H9 (cell line): Measurements from ENCODE around the gene TRAF3. TPM values are rescaled to one million over a fixed set of nuclear protein-coding genes. Genes with fewer than 3 reads are reported as not detected.

Source experiments
- DNase-seq: peaks from one replicate; pipeline ENCODE4 v3.0.0-alpha.2; 2017
- H2AFZ ChIP-seq: one replicate; pipeline ENCODE4 v1.6.1; 2013; ENCODE audit warnings: mild to moderate bottlenecking, low read length, control low read depth, moderate library complexity
- H2AK5ac ChIP-seq: 2 replicates; pipeline ENCODE4 v1.6.1; 2013; ENCODE audit warnings: low read length, control low read depth, mixed read lengths; ENCODE audit not compliant: insufficient read length
- H2BK120ac ChIP-seq: one replicate; pipeline ENCODE4 v1.6.1; 2013; ENCODE audit warnings: low read depth, mild to moderate bottlenecking, low read length, control low read depth, inconsistent platforms; ENCODE audit not compliant: poor library complexity, severe bottlenecking
- H2BK12ac ChIP-seq: 2 replicates; pipeline ENCODE4 v1.6.1; 2013; ENCODE audit warnings: low read length, control low read depth, mixed read lengths, low read depth; ENCODE audit not compliant: insufficient read length
- H2BK15ac ChIP-seq: 2 replicates; pipeline ENCODE4 v1.6.1; 2013; ENCODE audit warnings: low read depth, low read length, control low read depth
- H2BK20ac ChIP-seq: one replicate; pipeline ENCODE4 v1.6.1; 2013; ENCODE audit warnings: low read depth, mild to moderate bottlenecking, low read length, control low read depth, inconsistent platforms; ENCODE audit not compliant: poor library complexity, severe bottlenecking
- H2BK5ac ChIP-seq: 2 replicates; pipeline ENCODE4 v1.6.1; 2013; ENCODE audit warnings: low read length, control low read depth, mixed read lengths; ENCODE audit not compliant: insufficient read length
- H3K14ac ChIP-seq: 2 replicates; pipeline ENCODE4 v1.6.1; 2013; ENCODE audit warnings: low read length, control low read depth; ENCODE audit not compliant: insufficient read depth
- H3K18ac ChIP-seq: 2 replicates; pipeline ENCODE4 v1.6.1; 2013; ENCODE audit warnings: low read depth, mild to moderate bottlenecking, mixed read lengths, low read length, control low read depth; ENCODE audit not compliant: insufficient read length
- H3K23ac ChIP-seq: 2 replicates; pipeline ENCODE4 v1.6.1; 2013; ENCODE audit warnings: low read length, control low read depth, mixed read lengths, low read depth; ENCODE audit not compliant: insufficient read length
- H3K23me2 ChIP-seq: 2 replicates; pipeline ENCODE4 v1.6.1; 2013; ENCODE audit warnings: low read depth, mild to moderate bottlenecking, mixed read lengths, low read length, control low read depth; ENCODE audit not compliant: insufficient read length, poor library complexity, severe bottlenecking
- H3K27ac ChIP-seq: 2 replicates; pipeline ENCODE4 v1.5.1; 2013; ENCODE audit warnings: low read length, control low read depth, mixed read lengths, low read depth; ENCODE audit not compliant: insufficient read length
- H3K27me3 ChIP-seq: 2 replicates; pipeline ENCODE4 v1.6.1; 2013; ENCODE audit warnings: low read length, control low read depth, inconsistent platforms; ENCODE audit not compliant: insufficient read depth
- H3K4ac ChIP-seq: 2 replicates; pipeline ENCODE4 v1.6.1; 2013; ENCODE audit warnings: low read depth, mild to moderate bottlenecking, control low read depth, inconsistent platforms, low read length, moderate library complexity
- H3K4me1 ChIP-seq: 2 replicates; pipeline ENCODE4 v1.6.1; 2013; ENCODE audit warnings: low read length, control low read depth, inconsistent platforms; ENCODE audit not compliant: insufficient read depth
- H3K4me2 ChIP-seq: 2 replicates; pipeline ENCODE4 v1.6.1; 2013; ENCODE audit warnings: low read length, control low read depth, mixed read lengths; ENCODE audit not compliant: insufficient read length, insufficient read depth
- H3K56ac ChIP-seq: 2 replicates; pipeline ENCODE4 v1.6.1; 2013; ENCODE audit warnings: low read depth, mild to moderate bottlenecking, mixed read lengths, low read length, control low read depth; ENCODE audit not compliant: insufficient read length
- H3K79me1 ChIP-seq: 2 replicates; pipeline ENCODE4 v1.6.1; 2013; ENCODE audit warnings: low read depth, mild to moderate bottlenecking, moderate library complexity, low read length, control low read depth, inconsistent platforms; ENCODE audit not compliant: insufficient read depth, poor library complexity, severe bottlenecking
- H3K79me2 ChIP-seq: 2 replicates; pipeline ENCODE4 v1.6.1; 2013; ENCODE audit warnings: low read length, control low read depth, inconsistent platforms; ENCODE audit not compliant: insufficient read depth
- H3K9ac ChIP-seq: 2 replicates; pipeline ENCODE4 v1.6.1; 2013; ENCODE audit warnings: low read length, control low read depth, mixed read lengths; ENCODE audit not compliant: insufficient read length; ENCODE audit errors: extremely low read depth
- H3K9me3 ChIP-seq: one replicate; pipeline ENCODE4 v1.6.1; 2013; ENCODE audit warnings: low read depth, low read length, inconsistent platforms; ENCODE audit not compliant: control insufficient read depth
- H3T11ph ChIP-seq: one replicate; pipeline ENCODE4 v1.6.1; 2013; ENCODE audit warnings: mild to moderate bottlenecking, low read length, control low read depth, inconsistent platforms
- H4K20me1 ChIP-seq: one replicate; pipeline ENCODE4 v1.6.1; 2013; ENCODE audit not compliant: control insufficient read depth, insufficient read length, insufficient read depth
- H4K5ac ChIP-seq: 2 replicates; pipeline ENCODE4 v1.6.1; 2013; ENCODE audit warnings: low read depth, mild to moderate bottlenecking, mixed read lengths, low read length, control low read depth; ENCODE audit not compliant: insufficient read length
- H4K8ac ChIP-seq: replicated peaks from 2 replicates; pipeline ENCODE4 v1.6.1; 2013; ENCODE audit warnings: low read length, control low read depth, mixed read lengths, low read depth; ENCODE audit not compliant: insufficient read length
- H4K91ac ChIP-seq: 2 replicates; pipeline ENCODE4 v1.6.1; 2013; ENCODE audit warnings: low read depth, mild to moderate bottlenecking, moderate library complexity, mixed read lengths, low read length, control low read depth; ENCODE audit not compliant: insufficient read length
- H3K27ac Mint-ChIP-seq, 3 experiments: 2 replicates in 2 of 3; 3 replicates in 1 of 3; pipeline ENCODE4 v1.8.0; 2020 to 2021; ENCODE audit warnings: mixed read lengths in 3 of 3, mild to moderate bottlenecking in 1 of 3, moderate library complexity in 1 of 3
- H3K27me3 Mint-ChIP-seq: 2 replicates; pipeline ENCODE4 v1.8.0; 2021; ENCODE audit warnings: low read depth, mild to moderate bottlenecking, moderate library complexity, mixed read lengths
- H3K36me3 Mint-ChIP-seq, 3 experiments: 2 replicates in 2 of 3; 3 replicates in 1 of 3; pipeline ENCODE4 v1.8.0; 2020 to 2021; ENCODE audit warnings: low read depth in 3 of 3, mixed read lengths in 3 of 3; ENCODE audit not compliant: insufficient read depth in 1 of 3
- H3K4me1 Mint-ChIP-seq, 2 experiments: 2 replicates each; pipeline ENCODE4 v1.8.0; 2020; ENCODE audit warnings: mixed read lengths in 2 of 2
- H3K4me3 Mint-ChIP-seq, 2 experiments: 2 replicates in 1 of 2; 3 replicates in 1 of 2; pipeline ENCODE4 v1.8.0; 2020 to 2021; ENCODE audit warnings: mild to moderate bottlenecking in 2 of 2, mixed read lengths in 2 of 2, moderate library complexity in 1 of 2
- H3K9me3 Mint-ChIP-seq, 2 experiments: 2 replicates in 1 of 2; 3 replicates in 1 of 2; pipeline ENCODE4 v1.8.0; 2020; ENCODE audit warnings: mild to moderate bottlenecking in 2 of 2, mixed read lengths in 2 of 2, moderate library complexity in 1 of 2
- WGBS: extraction: QIAGEN DNeasy Blood & Tissue Kit; methylation state at CpG from one replicate; pipeline ENCODE4 v1.1.7; 2013; ENCODE audit warnings: missing lambda C conversion rate, low lambda C conversion rate, mixed read lengths; ENCODE audit not compliant: insufficient read length; ENCODE audit errors: extremely low coverage; 5-methylcytosine and 5-hydroxymethylcytosine counted together
- total RNA-seq: library from RNA; stranded (reverse); gene quantifications from 2 replicates; pipeline ENCODE4 v1.2.1, GENCODE V29; 2021
- TF ChIP-seq, protein P1 (sequence below): fragments of 200-600 bp; sonication (generic); conservative IDR thresholded peaks from 3 replicates; pipeline ENCODE4 v1.8.0; 2021; ENCODE audit warnings: antibody characterized with exemption, mild to moderate bottlenecking

TRAF3 gene
- total RNA-seq, 1 experiment from 2014 or later = 9.6 TPM

DNA sequence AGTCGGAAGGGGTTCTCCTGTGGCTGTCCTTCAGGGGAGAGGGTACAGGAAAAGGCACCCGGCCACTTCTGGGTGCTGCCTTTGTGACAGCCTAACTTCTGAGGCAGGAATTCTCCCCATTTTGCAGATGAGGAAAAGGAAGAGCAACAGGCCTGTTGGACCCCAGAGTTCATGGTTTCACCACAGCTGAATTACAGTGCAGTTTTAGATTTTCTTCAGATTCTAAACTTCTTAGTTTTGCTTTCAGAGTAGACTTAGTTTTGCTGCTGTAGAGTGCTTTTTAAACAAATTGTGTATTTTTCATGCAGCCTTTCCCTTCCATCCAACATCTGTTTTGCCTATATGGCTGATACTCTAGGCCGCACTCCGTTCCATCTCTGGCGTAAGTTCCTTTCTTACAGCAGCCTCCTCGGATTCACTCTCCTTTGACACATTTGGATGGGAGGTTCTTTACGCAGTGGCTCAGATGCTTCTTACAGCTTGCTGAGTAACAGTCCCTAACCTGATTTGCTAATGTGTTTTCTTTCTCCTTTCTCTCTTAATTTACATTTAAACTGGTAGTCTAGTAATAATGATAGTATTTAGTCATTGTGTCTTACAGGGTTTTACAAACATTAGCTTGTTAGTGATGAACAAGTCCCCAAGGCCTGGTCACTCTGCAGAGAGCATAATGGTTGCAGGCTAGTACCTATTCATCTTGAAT lies 7.8 kb downstream of the TRAF3 start:
- Histone ChIP-seq H2AFZ (no peak overlapping the region), H2BK20ac (no peak overlapping the region), H2AK5ac (no peak overlapping the region), H3T11ph (no peak overlapping the region), H2BK15ac (no peak overlapping the region), H4K5ac (no peak overlapping the region), H4K91ac (no peak overlapping the region), H3K9ac (no peak overlapping the region), H4K20me1 (no peaks in the 10 kb centered on the region), H3K56ac (no peak overlapping the region), H3K4ac (no peak overlapping the region), H3K14ac (no peak overlapping the region; the same call in 1 of the 2 replicates), H3K79me2 (no peaks in the 10 kb centered on the region; the same call in 1 of the 2 replicates), H3K23me2 (no peaks in the 10 kb centered on the region), H3K27ac (no peak overlapping the region), H3K27me3 (no peaks in the 10 kb centered on the region), H3K4me2 (no peak overlapping the region), H2BK5ac (no peak overlapping the region), H2BK12ac (no peak overlapping the region), H4K8ac (no peak overlapping the region), H3K23ac (no peak overlapping the region), H3K79me1 (peaks cover 4% of the 10 kb centered on the region), H3K9me3 (no peaks in the 10 kb centered on the region), H3K18ac (no peak overlapping the region), H3K4me1 (peaks cover 5% of the 10 kb centered on the region; the same call in 1 of the 2 replicates), H2BK120ac (no peak overlapping the region)
- WGBS = no CpG with 5 or more reads among the region's 7 CpGs
- no peaks in the 10 kb centered on the region for H3K9me3 Mint-ChIP-seq
- no peak for DNase-seq
- H3K4me1 Mint-ChIP-seq = peaks cover 16 to 23% of the 10 kb centered on the region in 2 experiments
- TF ChIP-seq, protein P1, sequence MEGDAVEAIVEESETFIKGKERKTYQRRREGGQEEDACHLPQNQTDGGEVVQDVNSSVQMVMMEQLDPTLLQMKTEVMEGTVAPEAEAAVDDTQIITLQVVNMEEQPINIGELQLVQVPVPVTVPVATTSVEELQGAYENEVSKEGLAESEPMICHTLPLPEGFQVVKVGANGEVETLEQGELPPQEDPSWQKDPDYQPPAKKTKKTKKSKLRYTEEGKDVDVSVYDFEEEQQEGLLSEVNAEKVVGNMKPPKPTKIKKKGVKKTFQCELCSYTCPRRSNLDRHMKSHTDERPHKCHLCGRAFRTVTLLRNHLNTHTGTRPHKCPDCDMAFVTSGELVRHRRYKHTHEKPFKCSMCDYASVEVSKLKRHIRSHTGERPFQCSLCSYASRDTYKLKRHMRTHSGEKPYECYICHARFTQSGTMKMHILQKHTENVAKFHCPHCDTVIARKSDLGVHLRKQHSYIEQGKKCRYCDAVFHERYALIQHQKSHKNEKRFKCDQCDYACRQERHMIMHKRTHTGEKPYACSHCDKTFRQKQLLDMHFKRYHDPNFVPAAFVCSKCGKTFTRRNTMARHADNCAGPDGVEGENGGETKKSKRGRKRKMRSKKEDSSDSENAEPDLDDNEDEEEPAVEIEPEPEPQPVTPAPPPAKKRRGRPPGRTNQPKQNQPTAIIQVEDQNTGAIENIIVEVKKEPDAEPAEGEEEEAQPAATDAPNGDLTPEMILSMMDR = no peak
- H3K4me3 Mint-ChIP-seq = no peak overlapping the region
- no peaks in the 10 kb centered on the region; the same call in 1 of the 2 replicates for H3K27me3 Mint-ChIP-seq
- peak overlapping the region in 2 of 3 experiments; percentile 37 to 61; a peak in 3 of 7 replicates for H3K27ac Mint-ChIP-seq
- H3K36me3 Mint-ChIP-seq = no peaks in the 10 kb centered on the region
